Muscle layer of duodenum (tissue), 2 donors: ENCODE data around the gene UFL1.
"Not testable (repeated sequence)": the region's sequence is repeated elsewhere in the genome, so short reads cannot be mapped to it uniquely, and the experiment has no call there.

Experiments used
- H3K27ac ChIP-seq: one replicate; pipeline ENCODE4 v1.7.0; 2013; ENCODE audit warnings: mild to moderate bottlenecking, low read length
- H3K27me3 ChIP-seq: one replicate; pipeline ENCODE4 v1.7.0; 2013; ENCODE audit warnings: low read depth, mild to moderate bottlenecking, control low read depth, low read length
- H3K36me3 ChIP-seq, 2 donors: one replicate each; pipeline ENCODE4 v1.7.0; 2013; ENCODE audit warnings: low read length in 2 of 2, control low read depth in 1 of 2, mild to moderate bottlenecking in 1 of 2; ENCODE audit not compliant: insufficient read depth in 2 of 2, control insufficient read depth in 1 of 2
- H3K4me1 ChIP-seq, 2 donors: one replicate each; pipeline ENCODE4 v1.7.0; 2013; ENCODE audit warnings: low read length in 2 of 2, mild to moderate bottlenecking in 2 of 2, control low read depth in 1 of 2, moderate library complexity in 1 of 2; ENCODE audit not compliant: insufficient read depth in 2 of 2, control insufficient read depth in 1 of 2
- H3K4me3 ChIP-seq, 2 donors: one replicate each; pipeline ENCODE4 v1.7.0; 2013; ENCODE audit warnings: low read length in 2 of 2, low read depth in 1 of 2, mild to moderate bottlenecking in 1 of 2
- H3K9me3 ChIP-seq, 2 donors: one replicate each; pipeline ENCODE4 v1.7.0; 2013; ENCODE audit warnings: low read length in 2 of 2, control low read depth in 1 of 2, mild to moderate bottlenecking in 1 of 2; ENCODE audit not compliant: control insufficient read depth in 1 of 2
- donor health status: healthy.

Gene UFL1

GRCh38 chr6:96521644-96522464 lies at the start of gene UFL1:
TSS of gene UFL1 (plus strand) at chr6:96521806. CDS start at chr6:96521874, 68 bp downstream.
- peaks cover 3 to 20% of the 10 kb centered on the region in 2 donors for H3K4me1 ChIP-seq
- peak within 1 kb of the TSS; percentile 96 for H3K27ac ChIP-seq
- peak within 1 kb of the TSS; percentile 81 to 95 for H3K4me3 ChIP-seq
- H3K27me3 ChIP-seq: no peaks in the 10 kb centered on the region
- no peaks in the 10 kb centered on the region for H3K9me3 ChIP-seq
- peaks cover 12 to 18% of the 10 kb centered on the region in 2 donors for H3K36me3 ChIP-seq

- not testable (repeated sequence) for H3K4me1 ChIP-seq, H3K27me3 ChIP-seq, H3K27ac ChIP-seq, H3K36me3 ChIP-seq, H3K4me3 ChIP-seq, H3K9me3 ChIP-seq
These were observed 49.3 kb upstream of the UFL1 start for GRCh38 chr6:96472291-96472690.

- Histone ChIP-seq H3K36me3 (no peaks in the 10 kb centered on the region), H3K9me3 (peaks cover 0 to 20% of the 10 kb centered on the region in 2 donors), H3K27ac (no peak overlapping the region), H3K4me1 (no peaks in the 10 kb centered on the region), H3K4me3 (no peak overlapping the region), H3K27me3 (no peaks in the 10 kb centered on the region)
These were observed 42.9 kb upstream of the UFL1 start for GRCh38 chr6:96478695-96479094.

GRCh38 chr6:96491926-96492325 lies 29.7 kb upstream of the UFL1 start:
- Histone ChIP-seq H3K4me1 (no peaks in the 10 kb centered on the region), H3K36me3 (no peaks in the 10 kb centered on the region), H3K4me3 (no peak overlapping the region), H3K27me3 (no peaks in the 10 kb centered on the region), H3K9me3 (peaks cover 15 to 30% of the 10 kb centered on the region in 2 donors), H3K27ac (no peak overlapping the region)

- H3K27ac ChIP-seq: no peak overlapping the region
- H3K27me3 ChIP-seq: no peaks in the 10 kb centered on the region
- H3K9me3 ChIP-seq: peaks cover 0 to 8% of the 10 kb centered on the region in 2 donors
- H3K4me3 ChIP-seq: no peak overlapping the region
- H3K36me3 ChIP-seq: no peaks in the 10 kb centered on the region
- H3K4me1 ChIP-seq: no peaks in the 10 kb centered on the region
These were observed 21.8 kb upstream of the UFL1 start for GRCh38 chr6:96499781-96500180.

GRCh38 chr6:96502915-96503314 lies 18.7 kb upstream of the UFL1 start:
- no peak overlapping the region for H3K27ac ChIP-seq
- H3K4me3 ChIP-seq: peak overlapping the region in 1 of 2 donors; percentile 26
- no peaks in the 10 kb centered on the region for H3K4me1 ChIP-seq
- H3K27me3 ChIP-seq: no peaks in the 10 kb centered on the region
- peaks cover 0 to 7% of the 10 kb centered on the region in 2 donors for H3K9me3 ChIP-seq
- no peaks in the 10 kb centered on the region for H3K36me3 ChIP-seq

- Histone ChIP-seq H3K27me3 (no peaks in the 10 kb centered on the region), H3K4me3 (no peak overlapping the region), H3K4me1 (no peaks in the 10 kb centered on the region), H3K9me3 (peaks cover 0 to 10% of the 10 kb centered on the region in 2 donors), H3K27ac (no peak overlapping the region), H3K36me3 (peaks cover 0 to 7% of the 10 kb centered on the region in 2 donors)
These were observed 16.2 kb upstream of the UFL1 start for GRCh38 chr6:96505363-96505762.

GRCh38 chr6:96509281-96509680 lies 12.3 kb upstream of the UFL1 start:
- Histone ChIP-seq H3K27ac (no peak overlapping the region), H3K4me3 (no peak overlapping the region), H3K27me3 (no peaks in the 10 kb centered on the region), H3K4me1 (no peaks in the 10 kb centered on the region), H3K9me3 (peaks cover 0 to 10% of the 10 kb centered on the region in 2 donors), H3K36me3 (peaks cover 0 to 13% of the 10 kb centered on the region in 2 donors)

GRCh38 chr6:96520171-96521115 lies 1.2 kb upstream of the UFL1 start:
- Histone ChIP-seq H3K27ac (peak overlapping the region; percentile 96), H3K4me3 (peak overlapping the region; percentile 81 to 95), H3K27me3 (no peaks in the 10 kb centered on the region), H3K36me3 (peaks cover 0 to 6% of the 10 kb centered on the region in 2 donors), H3K4me1 (peaks cover 3 to 20% of the 10 kb centered on the region in 2 donors), H3K9me3 (no peaks in the 10 kb centered on the region)

GRCh38 chr6:96521306-96521643 lies 331 bp upstream of the UFL1 start:
- peaks cover 7 to 12% of the 10 kb centered on the region in 2 donors for H3K36me3 ChIP-seq
- peak overlapping the region; percentile 96 for H3K27ac ChIP-seq
- peak overlapping the region; percentile 81 to 95 for H3K4me3 ChIP-seq
- no peaks in the 10 kb centered on the region for H3K27me3 ChIP-seq
- peaks cover 3 to 20% of the 10 kb centered on the region in 2 donors for H3K4me1 ChIP-seq
- H3K9me3 ChIP-seq: no peaks in the 10 kb centered on the region

- Histone ChIP-seq H3K9me3 (no peaks in the 10 kb centered on the region), H3K4me1 (peaks cover 3 to 20% of the 10 kb centered on the region in 2 donors), H3K27ac (peak overlapping the region; percentile 96), H3K27me3 (no peaks in the 10 kb centered on the region), H3K36me3 (peaks cover 12 to 23% of the 10 kb centered on the region in 2 donors), H3K4me3 (peak overlapping the region; percentile 81 to 95)
These were observed 931 bp downstream of the UFL1 start for GRCh38 chr6:96522465-96523009.
